Endodermal cell (in vitro differentiated cells): Measurements from ENCODE around the gene ARHGAP12. TPM values are rescaled to one million over a fixed set of nuclear protein-coding genes. Genes with fewer than 3 reads are reported as not detected.

Experiments used
- DNase-seq: peaks from one replicate; pipeline ENCODE4 v3.0.0-alpha.2; 2017
- H3K27ac ChIP-seq: 2 replicates; pipeline ENCODE4 v1.5.1; 2013; ENCODE audit warnings: mild to moderate bottlenecking, low read depth, low read length, moderate library complexity
- H3K27me3 ChIP-seq: 2 replicates; pipeline ENCODE4 v1.6.1; 2013; ENCODE audit warnings: mild to moderate bottlenecking, low read length, moderate library complexity; ENCODE audit not compliant: insufficient read depth, control insufficient read depth, poor library complexity, severe bottlenecking
- H3K36me3 ChIP-seq: 2 replicates; pipeline ENCODE4 v1.7.0; 2013; ENCODE audit warnings: mild to moderate bottlenecking, low read length, moderate library complexity; ENCODE audit not compliant: control insufficient read depth, insufficient read depth
- H3K4me1 ChIP-seq: one replicate; pipeline ENCODE4 v1.7.0; 2013; ENCODE audit warnings: low read length; ENCODE audit not compliant: control insufficient read depth, insufficient read depth
- H3K4me3 ChIP-seq: 2 replicates; pipeline ENCODE4 v1.5.1; 2013; ENCODE audit warnings: mild to moderate bottlenecking, low read length, moderate library complexity
- H3K9ac ChIP-seq: 2 replicates; pipeline ENCODE4 v1.6.1; 2013; ENCODE audit warnings: mild to moderate bottlenecking, low read length, moderate library complexity; ENCODE audit not compliant: poor library complexity, severe bottlenecking; ENCODE audit errors: extremely low read depth
- H3K9me3 ChIP-seq: 2 replicates; pipeline ENCODE4 v1.6.1; 2013; ENCODE audit warnings: mild to moderate bottlenecking, low read length, moderate library complexity; ENCODE audit not compliant: control insufficient read depth
- H3K27ac Mint-ChIP-seq: 2 replicates; pipeline ENCODE4 v1.8.0; 2020; ENCODE audit warnings: mixed read lengths
- H3K27me3 Mint-ChIP-seq: 2 replicates; pipeline ENCODE4 v1.8.0; 2021; ENCODE audit warnings: mild to moderate bottlenecking, mixed read lengths; ENCODE audit not compliant: insufficient read depth
- H3K36me3 Mint-ChIP-seq: 2 replicates; pipeline ENCODE4 v1.8.0; 2020; ENCODE audit warnings: low read depth, mixed read lengths
- H3K4me1 Mint-ChIP-seq: 2 replicates; pipeline ENCODE4 v1.8.0; 2020; ENCODE audit warnings: mixed read lengths
- H3K4me3 Mint-ChIP-seq: 2 replicates; pipeline ENCODE4 v1.8.0; 2020; ENCODE audit warnings: mild to moderate bottlenecking, moderate library complexity, mixed read lengths
- H3K9me3 Mint-ChIP-seq: 2 replicates; pipeline ENCODE4 v1.8.0; 2020; ENCODE audit warnings: mild to moderate bottlenecking, mixed read lengths
- WGBS, 2 experiments: methylation state at CpG; one replicate each; pipeline versions ENCODE4 v1.1.5 to v1.1.7; 2013; ENCODE audit warnings: missing lambda C conversion rate in 2 of 2, mixed read lengths in 1 of 2; ENCODE audit not compliant: insufficient coverage in 1 of 2, insufficient read length in 1 of 2; 5-methylcytosine and 5-hydroxymethylcytosine counted together
- total RNA-seq, 2 donors: library from RNA; stranded (reverse); fragmentation: NEBNext Ultra II Directional in 1 of 2; extraction: Animal tissue kit (Norgen Biotek cat#: 25700) in 1 of 2; gene quantifications; 2 replicates in 1 of 2; 3 replicates in 1 of 2; pipeline ENCODE4 v1.2.1, GENCODE V29; 2021
- TF ChIP-seq, protein P1 (sequence below): fragments of 200-600 bp; sonication (generic); conservative IDR thresholded peaks from 2 replicates; pipeline ENCODE4 v1.5.0; 2021; ENCODE audit warnings: antibody characterized with exemption, mild to moderate bottlenecking

Gene ARHGAP12
- total RNA-seq, 2 donors from 2014 or later, result 49.6 to 49.8 TPM

DNA sequence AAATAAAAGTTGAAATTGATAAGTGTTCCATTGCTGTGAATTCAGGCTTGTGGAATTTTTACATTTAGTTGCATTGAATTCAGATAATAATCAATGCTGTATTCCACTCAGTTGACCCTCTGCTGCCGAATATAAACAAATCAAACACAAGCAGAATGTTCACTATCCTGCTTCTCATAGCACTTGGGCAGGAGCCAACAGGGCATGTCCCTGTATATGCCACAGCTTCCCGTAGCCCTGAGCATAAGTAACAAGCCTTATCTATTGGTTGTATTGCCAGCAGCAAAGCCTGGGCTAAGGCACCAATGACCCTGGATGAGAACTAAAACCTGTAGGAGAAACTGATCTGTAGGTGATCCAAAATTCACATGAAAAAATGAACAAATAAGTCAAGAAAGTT lies 145.9 kb downstream of the ARHGAP12 start:
- H3K27me3 ChIP-seq, result no peaks in the 10 kb centered on the region
- DNase-seq, result no peak
- H3K4me1 Mint-ChIP-seq, result no peaks in the 10 kb centered on the region
- no peaks in the 10 kb centered on the region for H3K9me3 ChIP-seq
- no peak overlapping the region for H3K4me3 Mint-ChIP-seq
- no peaks in the 10 kb centered on the region for H3K36me3 ChIP-seq
- no peaks in the 10 kb centered on the region for H3K27me3 Mint-ChIP-seq
- H3K36me3 Mint-ChIP-seq, result no peaks in the 10 kb centered on the region
- H3K27ac Mint-ChIP-seq, result no peak overlapping the region
- H3K9me3 Mint-ChIP-seq, result no peaks in the 10 kb centered on the region
- no peaks in the 10 kb centered on the region for H3K4me1 ChIP-seq
- TF ChIP-seq, protein P1, sequence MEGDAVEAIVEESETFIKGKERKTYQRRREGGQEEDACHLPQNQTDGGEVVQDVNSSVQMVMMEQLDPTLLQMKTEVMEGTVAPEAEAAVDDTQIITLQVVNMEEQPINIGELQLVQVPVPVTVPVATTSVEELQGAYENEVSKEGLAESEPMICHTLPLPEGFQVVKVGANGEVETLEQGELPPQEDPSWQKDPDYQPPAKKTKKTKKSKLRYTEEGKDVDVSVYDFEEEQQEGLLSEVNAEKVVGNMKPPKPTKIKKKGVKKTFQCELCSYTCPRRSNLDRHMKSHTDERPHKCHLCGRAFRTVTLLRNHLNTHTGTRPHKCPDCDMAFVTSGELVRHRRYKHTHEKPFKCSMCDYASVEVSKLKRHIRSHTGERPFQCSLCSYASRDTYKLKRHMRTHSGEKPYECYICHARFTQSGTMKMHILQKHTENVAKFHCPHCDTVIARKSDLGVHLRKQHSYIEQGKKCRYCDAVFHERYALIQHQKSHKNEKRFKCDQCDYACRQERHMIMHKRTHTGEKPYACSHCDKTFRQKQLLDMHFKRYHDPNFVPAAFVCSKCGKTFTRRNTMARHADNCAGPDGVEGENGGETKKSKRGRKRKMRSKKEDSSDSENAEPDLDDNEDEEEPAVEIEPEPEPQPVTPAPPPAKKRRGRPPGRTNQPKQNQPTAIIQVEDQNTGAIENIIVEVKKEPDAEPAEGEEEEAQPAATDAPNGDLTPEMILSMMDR, result no peak
- no peak overlapping the region for H3K4me3 ChIP-seq
- 71 to 76% methylated on average over 2 of the region's 2 CpGs for WGBS, 2 experiments
- H3K27ac ChIP-seq, result no peak overlapping the region
- no peak overlapping the region for H3K9ac ChIP-seq

DNA sequence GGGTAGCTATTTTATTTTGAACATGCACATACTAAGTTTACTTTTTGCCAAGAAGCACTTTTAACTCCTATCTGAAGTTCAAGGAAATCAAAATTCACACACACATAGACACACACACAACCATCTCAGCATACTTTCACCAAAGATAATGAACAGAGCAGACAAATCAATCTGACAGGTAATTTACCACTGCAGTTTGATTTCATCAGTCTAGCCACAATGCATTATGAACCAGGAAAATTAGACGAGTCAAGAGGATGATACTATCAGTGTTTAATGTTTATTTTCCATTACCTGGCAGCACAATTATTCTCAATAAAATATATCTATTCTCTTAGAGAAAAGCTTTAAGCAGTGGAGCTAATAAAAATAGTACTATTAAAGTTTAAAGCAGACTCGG lies 147.9 kb downstream of the ARHGAP12 start:
- Histone ChIP-seq H3K9ac (no peak overlapping the region), H3K4me3 (no peak overlapping the region), H3K9me3 (peaks cover 9% of the 10 kb centered on the region), H3K36me3 (no peaks in the 10 kb centered on the region), H3K27me3 (no peaks in the 10 kb centered on the region), H3K27ac (no peak overlapping the region), H3K4me1 (no peaks in the 10 kb centered on the region)
- Mint-ChIP-seq H3K9me3 (peaks cover 10% of the 10 kb centered on the region), H3K27ac (no peak overlapping the region), H3K36me3 (no peaks in the 10 kb centered on the region), H3K4me3 (no peak overlapping the region), H3K27me3 (no peaks in the 10 kb centered on the region), H3K4me1 (no peaks in the 10 kb centered on the region)
- DNase-seq, result no peak
- TF ChIP-seq, protein P1, result no peak
- 93 to 100% methylated on average over 2 of the region's 2 CpGs for WGBS, 2 experiments

DNA sequence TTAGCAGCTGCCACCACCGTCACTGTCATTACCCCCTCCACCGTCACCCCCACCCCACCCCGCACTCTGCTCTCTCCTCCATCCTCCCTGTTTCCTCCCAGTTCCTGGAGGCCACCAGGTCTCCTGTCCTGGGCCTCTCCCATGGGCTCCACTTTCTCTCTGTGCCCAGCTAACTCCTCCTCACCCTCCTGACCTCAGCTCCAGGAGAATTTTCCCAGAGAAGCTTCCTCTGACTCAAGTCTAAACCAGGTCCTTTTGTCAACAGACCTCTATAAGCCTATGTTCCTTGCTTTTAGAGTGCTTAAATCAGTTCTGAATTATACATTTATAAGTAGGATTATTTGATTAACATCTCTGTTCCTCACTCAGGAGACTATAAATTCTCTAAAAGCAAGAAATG lies 150.0 kb downstream of the ARHGAP12 start:
- peaks cover 12% of the 10 kb centered on the region for H3K9me3 Mint-ChIP-seq
- DNase-seq, result no peak
- H3K4me3 Mint-ChIP-seq, result no peak overlapping the region
- no peak overlapping the region for H3K27ac Mint-ChIP-seq
- no peaks in the 10 kb centered on the region for H3K4me1 Mint-ChIP-seq
- no peaks in the 10 kb centered on the region for H3K27me3 Mint-ChIP-seq
- no peaks in the 10 kb centered on the region for H3K27me3 ChIP-seq
- TF ChIP-seq, protein P1, result no peak
- H3K36me3 Mint-ChIP-seq, result no peaks in the 10 kb centered on the region
- H3K4me3 ChIP-seq, result no peak overlapping the region
- 97% methylated on average over 3 of the region's 3 CpGs; no CpG with 5 or more reads in 1 of the 2 experiments for WGBS, 2 experiments
- no peaks in the 10 kb centered on the region for H3K36me3 ChIP-seq
- peaks cover 9% of the 10 kb centered on the region for H3K9me3 ChIP-seq
- no peak overlapping the region for H3K9ac ChIP-seq
- no peaks in the 10 kb centered on the region for H3K4me1 ChIP-seq
- H3K27ac ChIP-seq, result no peak overlapping the region
